OCI-LY3 (cell line): Measurements from ENCODE around the gene TEX10.

Experiments used
- H2AFZ ChIP-seq: fragments of 200-600, 300-600 bp; shearing (Covaris generic); 2 replicates; pipeline ENCODE4 v1.6.0; 2014; ENCODE audit warnings: antibody characterized with exemption, low read depth, low read length
- H3K27ac ChIP-seq: fragments of 200-600, 300-600 bp; sonication (generic); 2 replicates; pipeline ENCODE4 v1.5.1; 2014; ENCODE audit warnings: mild to moderate bottlenecking, low read length, moderate library complexity, mixed read lengths
- H3K27me3 ChIP-seq: fragments of 200-600, 300-600 bp; sonication (generic); 2 replicates; pipeline ENCODE4 v1.6.1; 2014; ENCODE audit warnings: low read depth, low read length, mixed read lengths
- H3K36me3 ChIP-seq: fragments of 200-600, 300-600 bp; sonication (generic); replicated peaks from 2 replicates; pipeline ENCODE3; 2014; ENCODE audit warnings: low read depth, low read length, mixed read lengths
- H3K4me1 ChIP-seq: fragments of 300-600, 200-600 bp; sonication (generic); 2 replicates; pipeline ENCODE4 v1.6.1; 2014; ENCODE audit warnings: low read length, mixed read lengths
- H3K4me2 ChIP-seq: fragments of 200-600, 300-600 bp; sonication (generic); 2 replicates; pipeline ENCODE4 v1.6.1; 2014; ENCODE audit warnings: low read length, mixed read lengths
- H3K4me3 ChIP-seq: fragments of 300-600, 200-600 bp; sonication (generic); 2 replicates; pipeline ENCODE4 v1.5.1; 2014; ENCODE audit warnings: antibody characterized with exemption, mild to moderate bottlenecking, low read length, moderate library complexity
- H3K79me2 ChIP-seq: fragments of 300-600, 200-600 bp; shearing (Covaris generic); 2 replicates; pipeline ENCODE4 v1.6.1; 2014; ENCODE audit warnings: mild to moderate bottlenecking, low read length, mixed read lengths
- H3K9ac ChIP-seq: fragments of 300-600, 200-600 bp; shearing (Covaris generic); 2 replicates; pipeline ENCODE4 v1.6.0; 2014; ENCODE audit warnings: mild to moderate bottlenecking, low read length, moderate library complexity
- H3K9me3 ChIP-seq: fragments of 200-600, 300-600 bp; shearing (Covaris generic); 2 replicates; pipeline ENCODE4 v1.6.1; 2014; ENCODE audit warnings: low read length, mixed read lengths; ENCODE audit not compliant: insufficient read depth
- H4K20me1 ChIP-seq: fragments of 200-600, 300-600 bp; sonication (generic); 2 replicates; pipeline ENCODE4 v1.6.1; 2016; ENCODE audit warnings: low read length, mixed read lengths; ENCODE audit not compliant: insufficient read depth
- CTCF ChIP-seq: fragments of 200-600, 300-600 bp; sonication (generic); IDR thresholded peaks from 2 replicates; pipeline ENCODE4 v1.5.1; 2014; ENCODE audit warnings: antibody characterized with exemption, low read length, low read depth
- EZH2phosphoT487 ChIP-seq: fragments of 200-600 bp; shearing (Covaris generic); IDR thresholded peaks from 2 replicates; pipeline ENCODE4 v1.6.1; 2018; ENCODE audit warnings: antibody characterized with exemption, mixed run types, low read depth

The TEX10 gene

GRCh38 chr9:100377015-100377414 is 24.3 kb upstream of the TEX10 start:
- no peak overlapping the region for H3K27ac ChIP-seq
- no peak for TF ChIP-seq CTCF
- no peak for TF ChIP-seq EZH2phosphoT487
- no peaks in the 10 kb centered on the region for H3K79me2 ChIP-seq
- H3K4me3 ChIP-seq: no peak overlapping the region
- no peak overlapping the region for H3K4me2 ChIP-seq
- no peak overlapping the region for H2AFZ ChIP-seq
- no peaks in the 10 kb centered on the region for H3K4me1 ChIP-seq
- H3K27me3 ChIP-seq: no peaks in the 10 kb centered on the region
- H3K36me3 ChIP-seq: no peaks in the 10 kb centered on the region
- no peaks in the 10 kb centered on the region for H3K9me3 ChIP-seq
- no peak overlapping the region for H3K9ac ChIP-seq
- no peaks in the 10 kb centered on the region for H4K20me1 ChIP-seq

- Histone ChIP-seq H3K9ac (no peak overlapping the region), H3K4me1 (no peaks in the 10 kb centered on the region), H3K36me3 (no peaks in the 10 kb centered on the region), H3K27me3 (no peaks in the 10 kb centered on the region), H3K4me2 (no peak overlapping the region), H2AFZ (no peak overlapping the region), H3K79me2 (no peaks in the 10 kb centered on the region), H4K20me1 (no peaks in the 10 kb centered on the region), H3K4me3 (no peak overlapping the region), H3K9me3 (no peaks in the 10 kb centered on the region), H3K27ac (no peak overlapping the region)
- no peak for TF ChIP-seq CTCF
- no peak for TF ChIP-seq EZH2phosphoT487
These were observed 22.9 kb upstream of the TEX10 start for GRCh38 chr9:100375658-100376057.

GRCh38 chr9:100372648-100373047 is 19.9 kb upstream of the TEX10 start:
- Histone ChIP-seq H3K27me3 (no peaks in the 10 kb centered on the region), H2AFZ (no peak overlapping the region), H3K4me2 (no peak overlapping the region), H3K36me3 (no peaks in the 10 kb centered on the region), H3K27ac (no peak overlapping the region), H3K4me1 (no peaks in the 10 kb centered on the region), H3K79me2 (no peaks in the 10 kb centered on the region), H3K9me3 (0 out of 2 replicates have a peak, but pooled peaks cover 13% of the 10 kb centered on the region), H3K4me3 (no peak overlapping the region), H3K9ac (no peak overlapping the region), H4K20me1 (no peaks in the 10 kb centered on the region)
- no peak for TF ChIP-seq EZH2phosphoT487
- no peak for TF ChIP-seq CTCF

- no peak overlapping the region for H3K9ac ChIP-seq
- H2AFZ ChIP-seq: no peak overlapping the region
- TF ChIP-seq CTCF: no peak
- no peak for TF ChIP-seq EZH2phosphoT487
- no peaks in the 10 kb centered on the region for H3K36me3 ChIP-seq
- no peak overlapping the region for H3K4me3 ChIP-seq
- H4K20me1 ChIP-seq: no peaks in the 10 kb centered on the region
- 0 out of 2 replicates have a peak, but pooled peaks cover 13% of the 10 kb centered on the region for H3K9me3 ChIP-seq
- no peak overlapping the region for H3K4me2 ChIP-seq
- no peak overlapping the region for H3K27ac ChIP-seq
- H3K79me2 ChIP-seq: no peaks in the 10 kb centered on the region
- H3K27me3 ChIP-seq: no peaks in the 10 kb centered on the region
- no peaks in the 10 kb centered on the region for H3K4me1 ChIP-seq
These were observed 17.5 kb upstream of the TEX10 start for GRCh38 chr9:100370064-100370723.
